ENCODE results near the gene OR2J1.
"Not testable (repeated sequence)": the region's sequence is repeated elsewhere in the genome, so short reads cannot be mapped to it uniquely, and the experiment has no call there.

Gene OR2J1

DNA sequence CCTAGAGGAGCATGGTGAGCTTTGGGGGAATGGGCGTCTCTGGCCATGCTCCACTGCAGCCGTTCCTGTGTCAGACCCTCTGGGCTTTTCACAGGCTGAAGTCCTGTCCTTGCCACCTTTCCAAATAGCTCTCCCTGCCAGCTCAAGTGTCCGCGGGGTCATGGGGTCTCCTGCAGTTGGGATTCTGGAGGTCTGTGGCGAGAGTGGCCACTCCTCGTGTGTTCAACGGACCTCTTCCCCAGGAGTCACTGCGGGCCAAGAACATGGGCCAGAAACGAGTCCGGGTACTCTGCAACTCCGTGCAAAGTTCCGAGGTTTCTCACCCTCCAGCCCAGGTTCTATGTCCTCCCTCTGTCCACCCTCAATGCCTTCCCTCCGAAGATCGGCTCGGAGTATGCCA lies 16.8 kb upstream of the OR2J1 start:
- Histone ChIP-seq H3K4me3 (no peak overlapping the region), H3K4me1 (no peaks in the 10 kb centered on the region), H3K27me3 (no peaks in the 10 kb centered on the region), H3K36me3 (no peaks in the 10 kb centered on the region), H3K27ac (no peak overlapping the region), H3K9me3 (no peaks in the 10 kb centered on the region)
- intact Hi-C loops (cut with DNase I; ENCODE audit: low total_unique reads), result no loop called here
- no peak for TF ChIP-seq CTCF (IDR thresholded peaks at IDR 0.05)
- no peak for DNase-seq

DNA sequence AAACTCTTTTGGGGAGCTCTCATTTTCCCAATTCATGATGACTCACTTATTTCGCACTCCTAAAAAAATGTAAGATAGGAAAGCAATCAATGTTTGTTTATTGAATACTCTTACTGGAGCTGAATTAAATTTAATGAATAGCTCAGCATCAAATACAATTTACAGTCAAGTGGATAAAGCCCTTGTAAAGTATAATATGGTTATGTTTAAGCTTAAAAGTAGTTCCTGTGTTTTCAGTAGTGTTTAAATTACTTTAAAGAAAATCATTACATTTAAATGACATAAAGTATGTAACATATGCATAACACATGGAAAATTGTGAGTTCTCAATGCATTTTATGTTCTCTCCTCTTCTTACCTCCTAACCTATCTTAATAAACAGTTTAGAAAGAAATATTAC lies 12.1 kb upstream of the OR2J1 start, which contains the start of gene OR2B3:
OR2B3 (minus strand) TSS at position 101 of the 400 bp plus-strand sequence; CDS start at position 36, 65 bp downstream.
- Histone ChIP-seq H3K27me3 (no peaks in the 10 kb centered on the region), H3K9me3 (no peaks in the 10 kb centered on the region), H3K4me3 (no peak within 1 kb of the TSS), H3K36me3 (no peaks in the 10 kb centered on the region), H3K4me1 (no peaks in the 10 kb centered on the region), H3K27ac (no peak within 1 kb of the TSS)
- DNase-seq, result no peak
- intact Hi-C loops (cut with DNase I; ENCODE audit: low total_unique reads), result no loop called here
- no peak for TF ChIP-seq CTCF (IDR thresholded peaks at IDR 0.05)

GRCh38 chr6:29092957-29093356 lies 6.3 kb upstream of the OR2J1 start:
- Histone ChIP-seq H3K36me3 (no peaks in the 10 kb centered on the region), H3K27me3 (no peaks in the 10 kb centered on the region), H3K4me3 (no peak overlapping the region), H3K9me3 (no peaks in the 10 kb centered on the region), H3K27ac (no peak overlapping the region), H3K4me1 (no peaks in the 10 kb centered on the region)
- no peak for TF ChIP-seq CTCF (IDR thresholded peaks at IDR 0.05)
- intact Hi-C loops (cut with DNase I; ENCODE audit: low total_unique reads), result no loop called here
- no peak for DNase-seq

DNA sequence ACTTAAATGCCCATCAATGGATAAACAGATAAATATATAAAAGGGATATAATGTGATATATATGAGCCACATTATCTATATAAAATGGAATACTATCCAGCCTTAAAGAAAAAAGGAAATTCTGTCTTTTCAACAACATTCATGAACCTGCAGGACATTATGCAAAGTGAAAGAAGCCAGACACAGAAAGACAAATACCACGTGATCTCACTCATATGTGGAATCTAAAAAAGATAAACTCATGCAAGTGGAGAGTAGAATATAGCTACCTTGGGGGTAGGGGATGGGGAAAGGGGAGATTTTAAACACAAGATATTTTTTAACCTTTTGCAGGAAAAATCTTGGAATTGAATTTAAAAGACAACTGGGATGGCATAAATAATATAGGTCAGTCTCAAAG lies 1.5 kb upstream of the OR2J1 start:
- Histone ChIP-seq H3K4me1 (no peaks in the 10 kb centered on the region), H3K9me3 (no peaks in the 10 kb centered on the region), H3K36me3 (no peaks in the 10 kb centered on the region), H3K27ac (no peak overlapping the region), H3K4me3 (no peak overlapping the region), H3K27me3 (no peaks in the 10 kb centered on the region)
- no peak for DNase-seq
- no peak for TF ChIP-seq CTCF (IDR thresholded peaks at IDR 0.05)
- intact Hi-C loops (cut with DNase I; ENCODE audit: low total_unique reads), result no loop called here

DNA sequence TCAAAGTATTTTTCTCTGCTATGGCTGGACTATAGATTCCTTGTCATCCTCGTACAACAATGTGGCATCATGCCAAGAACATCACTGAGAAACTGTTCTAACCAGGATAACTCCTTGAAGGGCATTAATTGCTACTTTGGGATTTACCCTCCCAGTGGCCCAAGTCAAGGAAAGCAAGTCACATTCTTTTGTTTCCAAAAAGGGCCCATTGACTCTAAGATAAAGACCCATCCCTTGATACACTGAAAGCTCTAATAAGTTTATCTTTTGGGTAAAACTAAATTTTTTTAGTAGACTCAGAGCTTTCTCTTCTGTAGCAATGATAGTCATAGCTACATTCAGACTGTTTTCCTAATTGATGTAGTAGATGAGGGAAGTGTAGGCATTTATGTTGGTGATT lies 8.5 kb downstream of the OR2J1 start, which contains the start of gene OR2J3:
OR2J3 (plus strand) TSS at position 301 of the 400 bp plus-strand sequence. CDS start 3,833 bp downstream, outside the sequence.
- Histone ChIP-seq H3K9me3 (no peaks in the 10 kb centered on the region), H3K27me3 (no peaks in the 10 kb centered on the region), H3K4me3 (no peak within 1 kb of the TSS), H3K36me3 (no peaks in the 10 kb centered on the region), H3K27ac (no peak within 1 kb of the TSS), H3K4me1 (no peaks in the 10 kb centered on the region)
- no peak for TF ChIP-seq CTCF (IDR thresholded peaks at IDR 0.05)
- intact Hi-C loops (cut with DNase I; ENCODE audit: low total_unique reads), result no loop called here
- no peak for DNase-seq

- no peak for TF ChIP-seq CTCF (IDR thresholded peaks at IDR 0.05)
- no peaks in the 10 kb centered on the region for H3K27me3 ChIP-seq
- no peaks in the 10 kb centered on the region for H3K9me3 ChIP-seq
- no peaks in the 10 kb centered on the region for H3K4me1 ChIP-seq
- no peak for DNase-seq
- intact Hi-C loops (cut with DNase I; ENCODE audit: low total_unique reads), result no loop called here
- H3K36me3 ChIP-seq, result no peaks in the 10 kb centered on the region
- no peak overlapping the region for H3K4me3 ChIP-seq
- H3K27ac ChIP-seq, result no peak overlapping the region
These were observed 12.8 kb downstream of the OR2J1 start for GRCh38 chr6:29112135-29112534.

DNA sequence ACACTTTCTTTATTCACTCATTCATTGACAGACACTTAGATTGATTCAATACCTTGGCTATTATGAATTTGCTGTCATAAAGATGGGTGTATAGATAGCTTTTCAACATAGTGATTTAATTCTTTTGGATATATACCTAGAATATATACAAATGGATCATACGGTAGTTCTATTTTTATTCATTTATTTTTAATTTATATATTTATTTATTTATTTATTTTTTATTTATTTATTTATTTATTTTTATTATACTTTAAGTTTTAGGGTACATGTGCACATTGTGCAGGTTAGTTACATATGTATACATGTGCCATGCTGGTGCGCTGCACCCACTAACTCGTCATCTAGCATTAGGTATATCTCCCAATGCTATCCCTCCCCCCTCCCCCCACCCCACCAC lies 15.7 kb downstream of the OR2J1 start:
- H3K27ac ChIP-seq; H3K4me1 ChIP-seq; H3K4me3 ChIP-seq; H3K27me3 ChIP-seq; DNase-seq; H3K9me3 ChIP-seq; H3K36me3 ChIP-seq; intact Hi-C loops (cut with DNase I; ENCODE audit: low total_unique reads): not testable (repeated sequence)

All from tibial artery (tissue), 4 donors.